ENCODE results near the gene IER2.
"Not testable (repeated sequence)": the region's sequence is repeated elsewhere in the genome, so short reads cannot be mapped to it uniquely, and the experiment has no call there.

Gene IER2

DNA sequence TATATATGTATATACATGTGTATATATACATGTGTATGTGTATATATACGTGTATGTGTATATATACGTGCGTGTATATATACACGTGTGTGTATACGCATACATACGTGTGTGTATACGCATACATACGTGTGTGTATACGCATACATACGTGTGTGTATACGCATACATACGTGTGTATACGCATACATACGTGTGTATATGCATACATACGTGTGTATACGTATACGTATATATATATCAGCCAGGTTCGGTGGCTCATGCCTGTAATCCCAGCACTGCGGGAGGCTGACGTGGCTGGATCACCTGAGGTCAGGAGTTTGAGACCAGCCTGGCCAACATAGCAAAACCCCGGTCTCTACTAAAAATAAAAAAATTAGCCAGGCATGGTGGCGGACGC is 34.7 kb downstream of the IER2 start:
- DNase-seq; in situ Hi-C loops (cut with MboI; ENCODE audit: low pct_unique_long_range_greater_than_20kb, low sequenced_read_pairs): not testable (repeated sequence)

DNA sequence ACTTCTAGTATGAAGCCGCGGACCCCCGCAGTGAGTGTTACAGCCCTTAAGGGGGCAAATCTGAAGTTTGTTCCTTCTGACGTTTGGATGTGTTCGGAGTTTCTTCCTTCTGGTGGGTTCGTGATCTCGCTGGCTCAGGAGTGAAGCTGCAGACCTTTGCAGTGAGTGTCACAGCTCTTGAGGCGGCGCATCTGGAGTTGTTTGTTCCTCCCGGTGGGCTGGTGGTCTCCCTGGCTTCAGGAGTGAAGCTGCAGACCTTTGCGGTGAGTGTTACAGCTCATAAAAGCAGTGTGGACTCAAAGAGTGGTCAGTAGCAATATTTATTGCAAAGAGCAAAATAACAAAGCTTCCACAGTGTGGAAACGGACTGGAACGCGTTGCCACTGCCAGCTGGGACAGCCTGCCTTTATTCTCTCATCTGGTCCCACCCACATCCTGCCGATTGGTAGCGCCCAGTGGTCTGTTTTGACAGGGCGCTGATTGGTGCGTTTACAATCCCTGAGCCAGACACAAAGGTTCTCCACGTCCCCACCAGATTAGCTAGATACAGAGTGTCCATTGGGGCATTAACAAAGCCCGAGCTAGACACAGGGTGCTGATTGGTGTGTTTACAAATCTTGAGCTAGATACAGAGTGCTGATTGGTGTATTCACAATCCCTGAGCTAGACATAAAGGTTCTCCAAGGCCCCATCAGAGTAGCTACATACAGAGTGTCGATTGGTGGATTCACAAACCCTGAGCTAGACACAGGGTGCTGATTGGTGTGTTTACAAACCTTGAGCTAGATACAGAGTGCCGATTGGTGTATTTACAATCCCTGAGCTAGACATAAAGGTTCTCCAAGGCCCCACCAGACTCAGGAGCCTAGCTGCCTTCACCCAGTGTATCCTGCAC is 35.8 kb downstream of the IER2 start:
- in situ Hi-C loops (cut with MboI; ENCODE audit: low pct_unique_long_range_greater_than_20kb, low sequenced_read_pairs); DNase-seq: not testable (repeated sequence)

GRCh38 chr19:13186688-13187087 is 36.5 kb downstream of the IER2 start:
- in situ Hi-C loops (cut with MboI; ENCODE audit: low pct_unique_long_range_greater_than_20kb, low sequenced_read_pairs); DNase-seq: not testable (repeated sequence)

GRCh38 chr19:13187419-13187818 is 37.2 kb downstream of the IER2 start:
- in situ Hi-C loops (cut with MboI; ENCODE audit: low pct_unique_long_range_greater_than_20kb, low sequenced_read_pairs), result no loop called here
- no peak for DNase-seq

- no peak for DNase-seq
- in situ Hi-C loops (cut with MboI; ENCODE audit: low pct_unique_long_range_greater_than_20kb, low sequenced_read_pairs), result no loop called here
Observed at GRCh38 chr19:13189600-13189999, 39.4 kb downstream of the IER2 start.

- DNase-seq, result no peak
- in situ Hi-C loops (cut with MboI; ENCODE audit: low pct_unique_long_range_greater_than_20kb, low sequenced_read_pairs), result no loop called here
Observed at GRCh38 chr19:13190781-13191540, 40.8 kb downstream of the IER2 start.

- peak; percentile 54 for DNase-seq
- in situ Hi-C loops (cut with MboI; ENCODE audit: low pct_unique_long_range_greater_than_20kb, low sequenced_read_pairs), result no loop called here
Observed at GRCh38 chr19:13195678-13196077, 45.5 kb downstream of the IER2 start.

- no peak for DNase-seq
- in situ Hi-C loops (cut with MboI; ENCODE audit: low pct_unique_long_range_greater_than_20kb, low sequenced_read_pairs), result no loop called here
Observed at GRCh38 chr19:13198634-13199033, 48.4 kb downstream of the IER2 start.

- DNase-seq; in situ Hi-C loops (cut with MboI; ENCODE audit: low pct_unique_long_range_greater_than_20kb, low sequenced_read_pairs): not testable (repeated sequence)
Observed at GRCh38 chr19:13202112-13202511, 51.9 kb downstream of the IER2 start.
